ENCODE results near the gene RNF169.

GRCh38 chr11:74840486-74840885 lies 91.8 kb downstream of the RNF169 start:
- TF ChIP-seq POLR2A (IDR thresholded peaks at IDR 0.05; ENCODE audit: low read depth, low read length) (no peak), TAF1 (IDR thresholded peaks at IDR 0.05; ENCODE audit: borderline replicate concordance, low read depth, low read length) (no peak), POLR2AphosphoS5 (IDR thresholded peaks at IDR 0.05; ENCODE audit: low read depth, low read length) (no peak)
